Tongue (tissue), 2 donors: ENCODE measurements around the gene CBARP. TPM values are rescaled to one million over a fixed set of nuclear protein-coding genes. Genes with fewer than 3 reads are reported as not detected.
"Not testable (repeated sequence)": the region's sequence is repeated elsewhere in the genome, so short reads cannot be mapped to it uniquely, and the experiment has no call there.

Source experiments
- DNase-seq: peaks from one replicate; pipeline ENCODE4 v3.0.0-alpha.2; 2015
- total RNA-seq: library from RNA; depleted of rRNA; stranded (reverse); fragments of >200 nt; gene quantifications from one replicate; pipeline ENCODE4 v1.2.3, GENCODE V29; 2014

Gene CBARP
- total RNA-seq, 1 donor from 2014 or later: 1.1 TPM

DNA sequence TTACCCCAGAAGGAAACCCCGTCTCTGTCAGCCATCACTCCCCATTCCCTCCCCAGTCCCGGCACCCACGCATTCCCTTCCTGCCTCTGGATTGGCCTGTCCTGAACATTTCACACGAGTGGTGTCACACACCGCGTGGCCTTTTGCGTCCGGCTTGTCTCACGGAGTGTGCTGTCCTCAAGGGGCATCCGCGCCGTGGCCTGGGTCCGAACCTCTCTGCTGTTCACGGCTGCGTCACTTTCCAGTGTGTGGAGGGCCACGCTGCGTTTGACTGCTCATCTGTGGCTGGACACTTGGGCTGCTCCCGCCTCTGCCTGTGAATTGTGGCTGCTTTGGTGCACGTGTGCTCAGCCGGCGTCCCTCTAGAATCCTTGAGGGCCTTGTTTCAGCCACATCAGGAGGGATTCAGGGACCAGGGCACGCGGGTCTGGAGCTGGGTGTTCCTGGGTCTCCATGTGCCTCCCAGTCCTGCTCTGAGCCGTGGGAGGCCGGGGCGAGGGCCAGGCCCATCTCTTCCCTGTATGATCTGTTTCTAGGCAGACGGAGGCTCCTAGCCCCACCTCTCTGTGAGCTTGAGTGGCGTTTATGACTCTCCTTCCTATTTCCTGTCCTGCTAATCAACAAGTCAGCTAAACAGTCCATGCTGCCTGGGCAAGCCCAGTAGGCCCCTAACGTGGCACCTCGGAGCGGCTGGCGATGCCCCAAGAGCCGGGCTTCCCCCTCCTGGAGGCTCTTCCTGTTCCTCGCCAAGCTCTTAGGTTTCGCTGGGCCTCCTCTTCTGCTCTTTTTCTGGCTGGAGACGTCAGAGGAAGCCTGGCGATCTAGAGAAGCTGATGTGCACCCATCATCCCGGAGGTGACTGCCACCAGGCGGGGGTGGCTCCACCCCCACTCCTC lies 24.2 kb downstream of the CBARP start:
- DNase-seq: peak; percentile 51

DNA sequence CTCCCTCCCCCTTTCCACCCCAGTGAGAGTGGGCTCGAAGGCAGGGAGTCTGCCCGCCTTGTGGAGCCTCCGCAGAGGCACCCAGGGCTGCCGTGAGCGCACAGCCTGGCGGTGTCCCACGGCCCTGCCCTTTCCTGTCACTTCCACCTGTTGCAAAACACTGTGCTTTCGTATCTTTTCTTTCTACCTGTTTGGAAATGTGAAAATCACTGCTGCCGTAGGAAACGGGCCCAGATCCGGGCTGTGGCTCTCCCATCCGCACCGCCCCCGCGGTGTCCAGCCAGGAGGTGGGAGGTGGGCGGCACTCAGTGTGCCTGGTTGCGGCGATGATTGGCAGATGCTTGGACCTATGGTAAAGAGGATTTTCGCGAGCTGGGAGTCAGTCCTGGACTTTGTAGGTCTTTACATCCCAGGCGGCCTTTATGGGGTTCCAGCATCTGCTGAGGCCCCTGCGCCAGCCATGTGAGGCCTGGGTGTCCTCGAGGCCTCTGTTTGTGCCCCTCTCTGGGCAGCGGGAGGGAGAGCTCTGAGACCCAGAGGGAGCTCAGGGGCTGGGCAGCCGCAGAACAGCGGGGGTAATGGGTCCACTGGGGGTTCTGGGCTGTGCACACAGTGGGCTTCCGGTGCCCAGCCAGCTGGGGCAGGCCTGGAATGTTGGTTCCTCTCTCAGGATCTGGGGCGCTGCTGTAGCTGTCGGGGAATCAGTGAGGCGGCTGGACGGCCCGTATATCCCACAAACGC lies 26.1 kb downstream of the CBARP start:
- no peak for DNase-seq

DNA sequence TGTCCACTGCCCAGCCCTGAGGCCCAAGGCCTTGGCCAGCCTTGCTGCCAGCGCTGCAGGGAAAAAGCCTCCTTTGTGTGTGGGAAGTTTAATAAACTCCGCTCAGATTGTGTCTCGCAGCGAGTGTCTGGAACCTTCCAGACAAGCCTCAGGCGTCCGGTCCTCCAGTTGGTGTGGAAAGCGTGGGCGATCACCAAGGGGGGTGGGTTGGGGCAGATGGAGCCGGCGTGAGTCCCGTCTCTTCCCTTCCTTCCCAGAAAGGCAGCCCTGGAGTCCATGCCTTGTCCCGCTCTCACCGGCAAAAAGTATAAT lies 27.6 kb downstream of the CBARP start:
- DNase-seq: no peak

DNA sequence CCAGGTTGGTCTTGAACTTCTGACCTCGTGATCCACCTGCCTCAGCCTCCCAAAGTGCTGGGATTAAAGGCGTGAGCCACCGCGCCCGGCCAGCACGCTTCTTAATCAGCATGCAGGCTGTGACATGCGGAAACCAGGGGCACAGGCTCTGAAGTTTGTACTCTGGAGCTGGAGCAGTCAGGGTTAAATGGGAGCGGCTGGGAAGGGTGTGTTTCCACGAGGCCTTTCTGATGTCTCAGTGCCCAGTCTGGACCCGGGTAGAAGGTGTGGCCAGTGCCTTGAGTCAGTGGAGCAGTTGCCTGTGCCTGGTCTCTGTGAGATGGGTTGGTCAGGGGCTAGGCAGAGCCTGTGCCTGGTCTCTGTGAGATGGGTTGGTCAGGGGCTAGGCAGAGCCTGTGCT lies 29.0 kb downstream of the CBARP start:
- DNase-seq: not testable (repeated sequence)

GRCh38 chr19:1206864-1207450 lies 30.8 kb downstream of the CBARP start:
- DNase-seq: no peak

GRCh38 chr19:1206150-1206863 lies 31.5 kb downstream of the CBARP start:
- DNase-seq: no peak

- peak; percentile 99 for DNase-seq
These were observed 32.4 kb downstream of the CBARP start, which contains the start of gene STK11 for GRCh38 chr19:1205114-1206099. Gene STK11 (plus strand): TSS chr19:1205778. CDS start chr19:1206914, 1,136 bp downstream.

DNA sequence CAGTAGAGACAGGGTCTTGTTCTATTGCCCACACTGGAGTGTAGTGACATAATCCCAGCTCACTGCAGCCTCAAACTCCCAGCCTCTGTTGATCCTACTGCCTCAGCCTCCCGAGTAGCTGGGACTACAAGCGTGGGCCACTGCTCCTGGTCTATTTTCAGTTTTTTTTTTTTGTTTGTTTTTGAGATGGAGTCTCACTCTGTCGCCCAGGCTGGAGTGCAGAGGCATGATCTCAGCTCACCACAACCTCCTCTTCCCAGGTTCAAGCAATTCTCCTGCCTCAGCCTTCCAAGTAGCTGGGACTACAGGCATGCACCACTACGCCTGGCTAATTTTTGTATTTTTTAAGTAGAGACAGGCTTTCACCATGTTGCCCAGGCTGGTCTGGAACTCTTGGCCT lies 37.2 kb downstream of the CBARP start:
- not testable (repeated sequence) for DNase-seq

DNA sequence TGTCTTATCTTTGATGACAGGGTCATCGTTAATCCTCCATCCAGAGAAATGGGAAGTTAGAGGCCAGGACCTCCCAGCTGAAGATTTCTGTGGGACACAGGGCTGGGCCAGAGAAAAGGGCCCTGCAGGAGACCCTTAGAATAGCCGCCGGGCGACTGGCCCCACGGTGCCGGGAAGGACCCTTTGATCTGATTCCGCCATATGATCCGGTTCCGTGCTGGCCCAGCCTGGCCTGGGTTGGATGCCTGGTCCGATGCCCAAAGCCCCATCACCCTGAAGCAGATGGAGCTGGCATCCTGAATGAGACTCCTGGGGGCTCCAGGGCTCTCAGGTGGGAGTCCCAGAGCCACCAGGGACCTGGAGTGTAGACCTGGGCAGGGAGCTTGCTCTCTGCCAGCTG lies 38.3 kb downstream of the CBARP start:
- no peak for DNase-seq

DNA sequence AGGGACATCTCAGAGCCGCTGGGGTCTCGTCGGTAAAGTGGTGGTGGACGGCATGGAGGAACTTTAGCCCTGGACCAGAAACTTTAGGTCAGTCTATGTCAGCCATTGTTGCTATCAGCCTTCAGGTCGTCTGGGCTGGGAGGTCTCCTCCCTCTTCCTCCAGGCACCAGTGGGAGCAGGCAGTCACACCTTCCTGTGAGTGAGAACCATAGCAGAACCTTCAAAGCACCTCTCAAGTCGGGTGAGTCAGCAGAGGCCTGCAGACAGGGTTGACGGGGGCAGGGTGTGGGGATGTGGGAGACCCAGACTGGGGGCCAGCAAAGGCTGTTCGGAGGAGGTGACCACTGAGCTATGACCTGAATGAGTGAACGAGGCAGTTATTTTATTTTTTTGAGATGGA lies 48.4 kb downstream of the CBARP start:
- DNase-seq: no peak

DNA sequence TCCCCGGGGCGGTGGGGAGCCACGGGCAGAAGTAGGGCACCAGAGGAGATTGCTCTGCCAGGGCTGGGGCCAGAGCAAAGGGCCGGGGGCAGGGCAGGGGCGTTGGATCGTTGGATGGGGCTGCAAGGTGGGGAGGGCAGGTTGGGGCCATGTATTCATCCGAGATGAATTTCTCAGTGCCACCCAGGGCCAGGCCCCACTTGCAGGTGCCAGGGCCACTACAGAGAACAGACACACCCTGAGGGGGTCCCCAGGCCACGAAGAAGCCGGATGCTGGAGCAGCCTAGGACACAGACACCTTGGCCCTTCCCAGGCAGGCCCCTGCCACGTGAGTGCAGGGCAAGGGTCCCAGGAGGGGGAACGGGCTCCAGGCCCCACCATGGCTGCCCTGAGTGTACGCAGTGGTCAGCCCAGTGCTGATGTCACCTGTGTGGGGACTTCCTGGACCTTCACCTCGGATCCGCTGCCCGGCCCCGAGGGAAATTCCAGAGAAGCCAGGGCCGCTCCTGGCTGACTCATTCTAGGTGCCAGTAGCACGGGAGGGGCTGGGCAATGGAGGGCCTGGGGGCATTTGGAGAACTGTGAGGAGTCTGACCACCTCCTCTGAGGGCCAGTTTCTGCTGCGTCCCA lies 54.1 kb downstream of the CBARP start:
- DNase-seq: no peak

- no peak for DNase-seq
These were observed 55.1 kb downstream of the CBARP start for GRCh38 chr19:1182727-1183126.

DNA sequence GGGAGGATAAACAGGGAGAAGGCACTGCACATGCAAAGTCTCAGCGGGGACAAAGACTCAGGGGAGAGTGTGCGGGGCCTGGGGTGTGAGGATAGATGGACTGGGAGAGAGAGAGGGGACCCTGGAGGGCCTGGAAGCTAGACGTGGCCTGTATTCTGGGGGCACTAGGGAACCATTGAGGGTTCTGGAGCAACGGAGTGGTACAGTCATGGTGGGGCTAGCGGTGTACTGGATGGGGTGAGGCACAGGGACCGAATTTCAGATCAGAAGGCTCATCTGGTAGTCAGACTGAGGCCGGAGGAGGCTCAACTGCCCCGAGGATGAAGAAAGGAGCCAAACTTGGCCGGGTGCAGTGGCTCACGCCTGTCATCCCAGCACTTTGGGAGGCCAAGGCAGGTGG lies 55.7 kb downstream of the CBARP start:
- DNase-seq: no peak

GRCh38 chr19:1181606-1182005 lies 56.2 kb downstream of the CBARP start:
- peak; percentile 57 for DNase-seq

Other genes starting within 250 kb of the CBARP start
- gene GRIN3B, start 237.6 kb downstream of the CBARP start, total RNA-seq: not detected
- gene TMEM259, start 216.9 kb downstream of the CBARP start, total RNA-seq: 72.1 TPM
- not detected for gene RNU6-2, start 216.5 kb downstream of the CBARP start, total RNA-seq
- gene CNN2, start 211.4 kb downstream of the CBARP start, total RNA-seq: 42.3 TPM
- 22.1 TPM for gene ABCA7, start 197.9 kb downstream of the CBARP start, total RNA-seq
- gene ARHGAP45, start 170.8 kb downstream of the CBARP start, total RNA-seq: 16.8 TPM
- gene POLR2E, start 142.6 kb downstream of the CBARP start, total RNA-seq: 73.4 TPM
- gene GPX4, start 134.0 kb downstream of the CBARP start, total RNA-seq: 115 TPM
- 20.9 TPM for gene SBNO2, start 63.7 kb downstream of the CBARP start, total RNA-seq
- gene STK11, start 32.2 kb downstream of the CBARP start, total RNA-seq: 64.9 TPM
- 67.2 TPM for gene ATP5F1D, start 3.7 kb upstream of the CBARP start, total RNA-seq
- 26.7 TPM for gene MIDN, start 10.6 kb upstream of the CBARP start, total RNA-seq
- 434 TPM for gene CIRBP, start 31.3 kb upstream of the CBARP start, total RNA-seq
- gene FAM174C, start 37.5 kb upstream of the CBARP start, total RNA-seq: 3.9 TPM
- gene EFNA2, start 47.9 kb upstream of the CBARP start, total RNA-seq: not detected
- gene NDUFS7, start 145.9 kb upstream of the CBARP start, total RNA-seq: 90.7 TPM
- gene GAMT, start 163.5 kb upstream of the CBARP start, total RNA-seq: 102 TPM
- gene DAZAP1, start 169.6 kb upstream of the CBARP start, total RNA-seq: 55.9 TPM
- gene RPS15, start 200.4 kb upstream of the CBARP start, total RNA-seq: 585 TPM
- gene APC2, start 212.1 kb upstream of the CBARP start, total RNA-seq: 1.5 TPM
- gene C19orf25, start 241.2 kb upstream of the CBARP start, total RNA-seq: 14.6 TPM